GM12878 (cell line): ENCODE measurements around the gene HDAC7. TPM values are rescaled to one million over a fixed set of nuclear protein-coding genes. Genes with fewer than 3 reads are reported as not detected.

Source experiments
- ATAC-seq: fragments of 200-7000 bp; cut with Tn5 transposase; 3 replicates; pipeline ENCODE4 v1.9.1; 2020; ENCODE audit warnings: mild to moderate bottlenecking, moderate library complexity
- BruUV-seq: library from RNA; stranded (reverse); fragments of 400-500 nt; replicated peaks from 2 replicates; lab custom pipeline; 2021; lab: Mats Ljungman, UMichigan
- CTCF ChIA-PET: fragments of 300-600 bp; sonication (Branson Sonifier 250); formaldehyde crosslinking; extraction: SDS; loops from one replicate; lab custom pipeline; 2021; ENCODE audit warnings: inconsistent platforms; lab: Yijun Ruan, JAX
- POLR2A ChIA-PET: fragments of 350-600 bp; formaldehyde crosslinking; extraction: SDS; loops from one replicate; lab custom pipeline; 2021; ENCODE audit warnings: inconsistent platforms; lab: Charles Lee
- RAD21 ChIA-PET: fragments of 300-600 bp; sonication (Branson Sonifier 250); formaldehyde crosslinking; loops from one replicate; lab custom pipeline; 2023; ENCODE audit warnings: antibody characterized with exemption; ENCODE audit not compliant: unreplicated experiment; lab: Charles Lee
- SMC1A ChIA-PET: fragments of 300-600 bp; sonication (Branson Sonifier 250); formaldehyde crosslinking; loops from one replicate; lab custom pipeline; 2023; ENCODE audit not compliant: unreplicated experiment, uncharacterized antibody; lab: Charles Lee
- DNase-seq: peaks from one replicate; pipeline ENCODE4 v3.0.0-alpha.2; 2011; ENCODE audit warnings: low read depth, low spot score
- FAIRE-seq: peaks from 3 replicates; lab custom pipeline; 2011; peaks lifted over from hg19 to GRCh38; lab: Jason Lieb, UNC
- H2AFZ ChIP-seq: 2 replicates; pipeline ENCODE4 v1.6.0; 2011; ENCODE audit warnings: low read depth, low read length, control low read depth; ENCODE audit not compliant: control insufficient read depth
- H3K27ac ChIP-seq: 2 replicates; pipeline ENCODE4 v1.5.1; 2011; ENCODE audit warnings: control low read depth; ENCODE audit not compliant: control insufficient read depth, insufficient read depth
- H3K27me3 ChIP-seq, 2 experiments: replicated peaks in 1 of 2; 2 replicates each; pipeline versions ENCODE4 v1.6.0 to v1.6.1; 2011; ENCODE audit warnings: low read length in 1 of 2; ENCODE audit not compliant: control insufficient read depth in 2 of 2, insufficient read depth in 2 of 2
- H3K36me3 ChIP-seq, 2 experiments: 2 replicates each; pipeline ENCODE4 v1.5.1; 2011; ENCODE audit warnings: low read length in 1 of 2; ENCODE audit not compliant: control insufficient read depth in 2 of 2, insufficient read depth in 2 of 2
- H3K4me1 ChIP-seq: 2 replicates; pipeline ENCODE4 v1.6.1; 2011; ENCODE audit warnings: mild to moderate bottlenecking, low read length, moderate library complexity, mixed read lengths; ENCODE audit not compliant: control insufficient read depth, insufficient read depth
- H3K4me2 ChIP-seq: 2 replicates; pipeline ENCODE4 v1.6.0; 2011; ENCODE audit warnings: control low read depth; ENCODE audit not compliant: control insufficient read depth, insufficient read depth
- H3K4me3 ChIP-seq: fragments of 200-600 bp; sonication (generic); 2 replicates; pipeline ENCODE4 v1.5.1; 2016
- H3K79me2 ChIP-seq: 2 replicates; pipeline ENCODE4 v1.6.0; 2011; ENCODE audit warnings: low read length; ENCODE audit not compliant: control insufficient read depth, insufficient read depth
- H3K9ac ChIP-seq: 2 replicates; pipeline ENCODE4 v1.8.0; 2011; ENCODE audit warnings: low read length, control low read depth, mixed read lengths; ENCODE audit not compliant: control insufficient read depth, insufficient read depth
- H3K9me3 ChIP-seq: replicated peaks from 3 replicates; pipeline ENCODE4 v1.5.1; 2011; ENCODE audit warnings: mild to moderate bottlenecking, low read length; ENCODE audit not compliant: control insufficient read depth, insufficient read depth
- H4K20me1 ChIP-seq: 2 replicates; pipeline ENCODE4 v1.6.0; 2011; ENCODE audit not compliant: control insufficient read depth, insufficient read depth
- DPF2 ChIP-seq: fragments of 450-650 bp; IDR thresholded peaks from 2 replicates; pipeline ENCODE4 v1.6.1; 2017; ENCODE audit warnings: mild to moderate bottlenecking
- ESRRA ChIP-seq: IDR thresholded peaks from 2 replicates; pipeline ENCODE4 v1.6.1; 2012; ENCODE audit warnings: mild to moderate bottlenecking, low read length, improper control_type of control experiment
- IKZF1 ChIP-seq: fragments of 450-650 bp; conservative IDR thresholded peaks from 2 replicates; pipeline ENCODE4 v1.6.1; 2017; ENCODE audit warnings: antibody characterized with exemption, mild to moderate bottlenecking
- MEF2A ChIP-seq: IDR thresholded peaks from 2 replicates; pipeline ENCODE4 v1.6.1; 2011; ENCODE audit warnings: low read depth, mild to moderate bottlenecking, low read length, moderate library complexity; ENCODE audit not compliant: insufficient read depth
- MEF2B ChIP-seq: fragments of 450-650 bp; IDR thresholded peaks from 2 replicates; pipeline ENCODE4 v1.6.1; 2018; ENCODE audit warnings: mild to moderate bottlenecking, moderate library complexity; ENCODE audit not compliant: partially characterized antibody, poor library complexity, severe bottlenecking
- MTA3 ChIP-seq: IDR thresholded peaks from 2 replicates; pipeline ENCODE4 v1.6.1; 2012; ENCODE audit warnings: low read length, inconsistent platforms, borderline replicate concordance
- NFIC ChIP-seq: IDR thresholded peaks from 2 replicates; pipeline ENCODE4 v1.6.1; 2012; ENCODE audit warnings: low read depth, mild to moderate bottlenecking, inconsistent platforms, low read length, moderate library complexity
- NR2C1 ChIP-seq: fragments of 450-650 bp; IDR thresholded peaks from 2 replicates; pipeline ENCODE4 v1.6.1; 2017; ENCODE audit warnings: antibody characterized with exemption, mild to moderate bottlenecking, moderate library complexity
- PAX5 ChIP-seq: IDR thresholded peaks from 2 replicates; pipeline ENCODE4 v1.6.1; 2011; ENCODE audit warnings: low read depth, low read length, borderline replicate concordance
- POU2F2 ChIP-seq: IDR thresholded peaks from 3 replicates; pipeline ENCODE4 v1.6.1; 2011; ENCODE audit warnings: low read depth, mild to moderate bottlenecking, low read length, borderline replicate concordance
- SREBF2 ChIP-seq: IDR thresholded peaks from 2 replicates; pipeline ENCODE4 v1.6.1; 2012; ENCODE audit warnings: mild to moderate bottlenecking, low read length
- TARDBP ChIP-seq: IDR thresholded peaks from 2 replicates; pipeline ENCODE4 v1.6.1; 2016; ENCODE audit warnings: borderline replicate concordance
- ZNF384 ChIP-seq: IDR thresholded peaks from 2 replicates; pipeline ENCODE4 v1.6.1; 2012; ENCODE audit warnings: low read depth, mild to moderate bottlenecking, low read length, improper control_type of control experiment, borderline replicate concordance
- WGBS: methylation state at CpG from one replicate; pipeline ENCODE4 v1.1.6; 2016; ENCODE audit warnings: low lambda C conversion rate; ENCODE audit not compliant: insufficient replicate concordance, insufficient coverage; ENCODE audit errors: missing lambda C conversion rate; 5-methylcytosine and 5-hydroxymethylcytosine counted together
- in situ Hi-C: fragments of 300-500 bp; cut with MboI; formaldehyde crosslinking; loops from 9 replicates; pipeline ENCODE4 v1.14.3; 2018; ENCODE audit warnings: mixed read lengths
- intact Hi-C: fragments of 100-400 bp; cut with micrococcal nuclease; formaldehyde crosslinking; loops from one replicate; pipeline ENCODE4 v1.14.2; 2022; ENCODE audit not compliant: unreplicated experiment
- polyA plus RNA-seq, 11 experiments: library from polyadenylated mRNA; depleted of rRNA in 4 of 11; unstranded in 6 of 11; stranded (reverse) in 5 of 11; fragments of >200 nt; fragmentation: Nextera tagmentation in 4 of 11; fragmentation: Illumina TruSeq in 1 of 11; extraction: Ambion mirVana in 4 of 11; extraction: Trizol in 1 of 11; gene quantifications; 1 replicate in 1 of 11; 2 replicates in 10 of 11; pipeline versions ENCODE4 v1.2.1 to v1.2.3, GENCODE V29; 2011 to 2016; ENCODE audit warnings: inconsistent platforms in 2 of 11, missing spikeins in 2 of 11, low read depth in 1 of 11
- total RNA-seq, 4 experiments: library from RNA; depleted of rRNA in 3 of 4; stranded (reverse); fragments of >200 nt in 3 of 4; fragmentation: Illumina TruSeq in 1 of 4; extraction: Trizol in 1 of 4; gene quantifications; 2 replicates each; pipeline versions ENCODE4 v1.2.1 to v1.2.3, GENCODE V29; 2013 to 2021
- TF ChIP-seq, protein P1 (sequence below): fragments of 450-650 bp; IDR thresholded peaks from 2 replicates; pipeline ENCODE4 v1.6.1; 2018; ENCODE audit warnings: mild to moderate bottlenecking, low read depth, moderate library complexity; ENCODE audit not compliant: partially characterized antibody
- TF ChIP-seq, protein P2 (sequence below): fragments of 450-650 bp; conservative IDR thresholded peaks from 2 replicates; pipeline ENCODE4 v1.6.1; 2017; ENCODE audit warnings: mild to moderate bottlenecking, moderate library complexity
- TF ChIP-seq, protein P3 (sequence below): fragments of 450-650 bp; IDR thresholded peaks from 2 replicates; pipeline ENCODE4 v1.6.1; 2017; ENCODE audit warnings: low read depth, mild to moderate bottlenecking, moderate library complexity

HDAC7 gene
- total and polyA plus RNA-seq, 10 of the 15 experiments (the other 5 are each of a cell fraction or from before 2014, with no cell fraction given) = 0.47 to 18.3 (median 5.4) TPM

DNA sequence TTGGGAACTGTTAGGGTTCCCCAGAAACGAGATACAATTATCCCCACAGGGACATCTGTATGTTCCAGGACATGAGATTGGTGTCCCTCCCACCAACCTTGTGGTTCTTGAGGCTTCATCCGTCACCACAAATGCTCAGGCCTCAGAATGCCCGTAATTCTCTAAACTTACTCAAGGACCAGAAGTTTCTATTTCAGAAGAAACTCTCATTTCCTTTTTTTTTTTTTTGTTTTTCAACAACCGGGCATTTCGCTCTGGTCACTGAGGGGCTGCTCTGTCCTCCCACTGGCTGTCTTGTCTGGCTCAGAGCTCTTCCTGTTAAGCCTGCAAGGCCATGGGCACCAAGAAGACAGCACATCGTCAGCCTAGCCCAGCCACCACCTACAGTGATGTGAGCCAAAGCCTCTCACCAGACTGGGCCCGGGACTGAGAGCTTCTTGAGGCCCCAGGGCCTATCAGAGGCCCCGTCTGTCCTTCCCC lies 48.9 kb upstream of the HDAC7 start:
- Histone ChIP-seq H3K4me3 (no peak overlapping the region), H2AFZ (no peak overlapping the region; the same call in 1 of the 2 replicates), H3K27me3 (no peaks in the 10 kb centered on the region), H3K4me1 (peaks cover 31% of the 10 kb centered on the region), H3K27ac (peak overlapping the region; percentile 21), H3K9ac (no peak overlapping the region), H4K20me1 (no peaks in the 10 kb centered on the region), H3K4me2 (peak overlapping the region; percentile 45), H3K36me3 (no peaks in the 10 kb centered on the region), H3K9me3 (no peaks in the 10 kb centered on the region), H3K79me2 (no peaks in the 10 kb centered on the region)
- WGBS = 3% methylated on average over 8 of the region's 8 CpGs
- BruUV-seq = no TSS peak
- ChIA-PET RAD21 (interaction anchor here (0.7 to 3.7 kb wide), 12 partner anchors 11 to 95 kb away, joined by 3 to 44 read pairs (median 8); partner anchors contain the start of genes TMEM106C and VDR), POLR2A (interaction anchor here (1.0 to 3.3 kb wide), 4 partner anchors 12 to 55 kb away, joined by 4 to 27 read pairs (median 16); partner anchors contain the start of gene VDR), SMC1A (interaction anchor here (1.2 to 9.0 kb wide), 10 partner anchors 9 to 290 kb away, joined by 3 to 118 read pairs (median 4); partner anchors contain the start of gene VDR), CTCF (interaction anchor here (0.7 to 8.3 kb wide), 13 partner anchors 16 to 749 kb away, joined by 3 to 94 read pairs (median 4); partner anchors contain the start of genes CCDC184 and TMEM106C)
- ATAC-seq = peak; percentile 86
- intact Hi-C loops = loop anchor here (5.0 kb wide), 1 partner anchor 94 kb away; the partner anchor contains the start of gene TMEM106C
- peak; percentile 76 for DNase-seq
- in situ Hi-C loops = no loop called here
- peak; percentile 95 for FAIRE-seq
- TF ChIP-seq NFIC (peak; percentile 81), PAX5 (peak; percentile 47; the same call in 1 of the 2 replicates), NR2C1 (no peak), SREBF2 (no peak), MTA3 (peak; percentile 80), MEF2A (peak; percentile 31; the same call in 1 of the 2 replicates), MEF2B (peak; percentile 22), POU2F2 (0 out of 3 replicates have a peak, but pooled peaks have one; percentile 31), ZNF384 (peak; percentile 81), DPF2 (peak; percentile 58; the same call in 1 of the 2 replicates), ESRRA (no peak), TARDBP (no peak), IKZF1 (peak; percentile 72)
- TF ChIP-seq, protein P1, sequence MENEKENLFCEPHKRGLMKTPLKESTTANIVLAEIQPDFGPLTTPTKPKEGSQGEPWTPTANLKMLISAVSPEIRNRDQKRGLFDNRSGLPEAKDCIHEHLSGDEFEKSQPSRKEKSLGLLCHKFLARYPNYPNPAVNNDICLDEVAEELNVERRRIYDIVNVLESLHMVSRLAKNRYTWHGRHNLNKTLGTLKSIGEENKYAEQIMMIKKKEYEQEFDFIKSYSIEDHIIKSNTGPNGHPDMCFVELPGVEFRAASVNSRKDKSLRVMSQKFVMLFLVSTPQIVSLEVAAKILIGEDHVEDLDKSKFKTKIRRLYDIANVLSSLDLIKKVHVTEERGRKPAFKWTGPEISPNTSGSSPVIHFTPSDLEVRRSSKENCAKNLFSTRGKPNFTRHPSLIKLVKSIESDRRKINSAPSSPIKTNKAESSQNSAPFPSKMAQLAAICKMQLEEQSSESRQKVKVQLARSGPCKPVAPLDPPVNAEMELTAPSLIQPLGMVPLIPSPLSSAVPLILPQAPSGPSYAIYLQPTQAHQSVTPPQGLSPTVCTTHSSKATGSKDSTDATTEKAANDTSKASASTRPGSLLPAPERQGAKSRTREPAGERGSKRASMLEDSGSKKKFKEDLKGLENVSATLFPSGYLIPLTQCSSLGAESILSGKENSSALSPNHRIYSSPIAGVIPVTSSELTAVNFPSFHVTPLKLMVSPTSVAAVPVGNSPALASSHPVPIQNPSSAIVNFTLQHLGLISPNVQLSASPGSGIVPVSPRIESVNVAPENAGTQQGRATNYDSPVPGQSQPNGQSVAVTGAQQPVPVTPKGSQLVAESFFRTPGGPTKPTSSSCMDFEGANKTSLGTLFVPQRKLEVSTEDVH = no peak
- TF ChIP-seq, protein P2, sequence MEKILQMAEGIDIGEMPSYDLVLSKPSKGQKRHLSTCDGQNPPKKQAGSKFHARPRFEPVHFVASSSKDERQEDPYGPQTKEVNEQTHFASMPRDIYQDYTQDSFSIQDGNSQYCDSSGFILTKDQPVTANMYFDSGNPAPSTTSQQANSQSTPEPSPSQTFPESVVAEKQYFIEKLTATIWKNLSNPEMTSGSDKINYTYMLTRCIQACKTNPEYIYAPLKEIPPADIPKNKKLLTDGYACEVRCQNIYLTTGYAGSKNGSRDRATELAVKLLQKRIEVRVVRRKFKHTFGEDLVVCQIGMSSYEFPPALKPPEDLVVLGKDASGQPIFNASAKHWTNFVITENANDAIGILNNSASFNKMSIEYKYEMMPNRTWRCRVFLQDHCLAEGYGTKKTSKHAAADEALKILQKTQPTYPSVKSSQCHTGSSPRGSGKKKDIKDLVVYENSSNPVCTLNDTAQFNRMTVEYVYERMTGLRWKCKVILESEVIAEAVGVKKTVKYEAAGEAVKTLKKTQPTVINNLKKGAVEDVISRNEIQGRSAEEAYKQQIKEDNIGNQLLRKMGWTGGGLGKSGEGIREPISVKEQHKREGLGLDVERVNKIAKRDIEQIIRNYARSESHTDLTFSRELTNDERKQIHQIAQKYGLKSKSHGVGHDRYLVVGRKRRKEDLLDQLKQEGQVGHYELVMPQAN = no peak
- TF ChIP-seq, protein P3, sequence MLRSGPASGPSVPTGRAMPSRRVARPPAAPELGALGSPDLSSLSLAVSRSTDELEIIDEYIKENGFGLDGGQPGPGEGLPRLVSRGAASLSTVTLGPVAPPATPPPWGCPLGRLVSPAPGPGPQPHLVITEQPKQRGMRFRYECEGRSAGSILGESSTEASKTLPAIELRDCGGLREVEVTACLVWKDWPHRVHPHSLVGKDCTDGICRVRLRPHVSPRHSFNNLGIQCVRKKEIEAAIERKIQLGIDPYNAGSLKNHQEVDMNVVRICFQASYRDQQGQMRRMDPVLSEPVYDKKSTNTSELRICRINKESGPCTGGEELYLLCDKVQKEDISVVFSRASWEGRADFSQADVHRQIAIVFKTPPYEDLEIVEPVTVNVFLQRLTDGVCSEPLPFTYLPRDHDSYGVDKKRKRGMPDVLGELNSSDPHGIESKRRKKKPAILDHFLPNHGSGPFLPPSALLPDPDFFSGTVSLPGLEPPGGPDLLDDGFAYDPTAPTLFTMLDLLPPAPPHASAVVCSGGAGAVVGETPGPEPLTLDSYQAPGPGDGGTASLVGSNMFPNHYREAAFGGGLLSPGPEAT = peak; percentile 69; the same call in 1 of the 2 replicates
